Lower leg skin (tissue), 4 donors: Measurements from ENCODE around the gene RABL6. TPM values are rescaled to one million over a fixed set of nuclear protein-coding genes. Genes with fewer than 3 reads are reported as not detected.

Source experiments
- DNase-seq, 2 donors: peaks; one replicate each; pipeline ENCODE4 v3.0.0-alpha.2; 2019; ENCODE audit warnings: low spot score in 2 of 2
- H3K4me3 ChIP-seq: fragments of 200-600 bp; sonication (generic); 2 replicates; pipeline ENCODE4 v1.5.1; 2017; ENCODE audit warnings: mild to moderate bottlenecking, low read depth; ENCODE audit not compliant: poor library complexity, severe bottlenecking
- POLR2A ChIP-seq, 2 donors: fragments of 450-650 bp; IDR thresholded peaks; one replicate each; pipeline ENCODE4 v1.6.1; 2016 to 2017; ENCODE audit warnings: antibody characterized with exemption in 2 of 2, mild to moderate bottlenecking in 1 of 2, moderate library complexity in 1 of 2
- WGBS, 2 donors: methylation state at CpG; one replicate each; pipeline ENCODE4 v1.1.5; 2018; 5-methylcytosine and 5-hydroxymethylcytosine counted together
- intact Hi-C: fragments of 100-400 bp; cut with DNase I; formaldehyde crosslinking; loops from one replicate; pipeline ENCODE4 v1.15.0; 2023; ENCODE audit warnings: low total_unique reads
- total RNA-seq, 4 donors: library from RNA; depleted of rRNA; stranded (reverse); fragments of >200 nt; gene quantifications; one replicate each; pipeline ENCODE4 v1.1.0, GENCODE V29; 2016
- TF ChIP-seq, protein P1 (sequence below), 3 donors: fragments of 450-650 bp; IDR thresholded peaks; one replicate each; pipeline ENCODE4 v1.5.1; 2016; ENCODE audit warnings: antibody characterized with exemption in 3 of 3, mild to moderate bottlenecking in 3 of 3, moderate library complexity in 2 of 3

Gene RABL6
- total RNA-seq, 4 donors from 2014 or later, result 47.8 to 75.1 (median 55.5) TPM

DNA sequence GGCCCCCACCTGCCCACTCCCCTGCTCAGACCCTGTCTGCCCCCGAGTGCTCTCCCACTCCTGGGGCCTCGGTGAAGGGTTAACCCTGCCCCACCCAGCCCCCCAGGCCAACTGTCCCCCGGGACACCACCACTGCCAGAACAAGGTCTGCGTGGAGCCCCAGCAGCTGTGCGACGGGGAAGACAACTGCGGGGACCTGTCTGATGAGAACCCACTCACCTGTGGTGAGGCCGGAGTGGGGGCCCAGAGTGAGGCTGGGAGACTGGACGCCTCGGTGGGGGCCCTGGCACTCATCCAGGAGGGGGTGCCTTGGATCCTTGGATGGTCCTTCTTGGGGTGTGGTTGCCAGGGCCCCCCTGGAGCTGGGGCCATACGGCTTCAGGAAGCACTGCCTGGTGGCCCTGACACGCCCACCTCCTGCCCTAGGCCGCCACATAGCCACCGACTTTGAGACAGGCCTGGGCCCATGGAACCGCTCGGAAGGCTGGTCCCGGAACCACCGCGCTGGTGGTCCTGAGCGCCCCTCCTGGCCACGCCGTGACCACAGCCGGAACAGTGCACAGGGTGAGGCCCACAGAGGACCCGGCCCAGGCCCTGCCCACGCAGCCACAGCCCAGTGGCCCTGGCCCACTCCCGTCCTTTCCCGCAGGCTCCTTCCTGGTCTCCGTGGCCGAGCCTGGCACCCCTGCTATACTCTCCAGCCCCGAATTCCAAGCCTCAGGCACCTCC is 46.5 kb downstream of the RABL6 start:
- no peak for DNase-seq
- H3K4me3 ChIP-seq, result no peak overlapping the region
- 65 to 68% methylated on average over 12 to 23 of the region's 30 CpGs for WGBS, 2 donors
- no peak for TF ChIP-seq POLR2A (IDR thresholded peaks at IDR 0.05)
- TF ChIP-seq, protein P1, sequence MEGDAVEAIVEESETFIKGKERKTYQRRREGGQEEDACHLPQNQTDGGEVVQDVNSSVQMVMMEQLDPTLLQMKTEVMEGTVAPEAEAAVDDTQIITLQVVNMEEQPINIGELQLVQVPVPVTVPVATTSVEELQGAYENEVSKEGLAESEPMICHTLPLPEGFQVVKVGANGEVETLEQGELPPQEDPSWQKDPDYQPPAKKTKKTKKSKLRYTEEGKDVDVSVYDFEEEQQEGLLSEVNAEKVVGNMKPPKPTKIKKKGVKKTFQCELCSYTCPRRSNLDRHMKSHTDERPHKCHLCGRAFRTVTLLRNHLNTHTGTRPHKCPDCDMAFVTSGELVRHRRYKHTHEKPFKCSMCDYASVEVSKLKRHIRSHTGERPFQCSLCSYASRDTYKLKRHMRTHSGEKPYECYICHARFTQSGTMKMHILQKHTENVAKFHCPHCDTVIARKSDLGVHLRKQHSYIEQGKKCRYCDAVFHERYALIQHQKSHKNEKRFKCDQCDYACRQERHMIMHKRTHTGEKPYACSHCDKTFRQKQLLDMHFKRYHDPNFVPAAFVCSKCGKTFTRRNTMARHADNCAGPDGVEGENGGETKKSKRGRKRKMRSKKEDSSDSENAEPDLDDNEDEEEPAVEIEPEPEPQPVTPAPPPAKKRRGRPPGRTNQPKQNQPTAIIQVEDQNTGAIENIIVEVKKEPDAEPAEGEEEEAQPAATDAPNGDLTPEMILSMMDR (IDR thresholded peaks at IDR 0.05), result no peak
- intact Hi-C loops, result loop anchor here (10.0 kb wide), 1 partner anchor 91 kb away; the partner anchor contains the start of genes C8G and FBXW5

DNA sequence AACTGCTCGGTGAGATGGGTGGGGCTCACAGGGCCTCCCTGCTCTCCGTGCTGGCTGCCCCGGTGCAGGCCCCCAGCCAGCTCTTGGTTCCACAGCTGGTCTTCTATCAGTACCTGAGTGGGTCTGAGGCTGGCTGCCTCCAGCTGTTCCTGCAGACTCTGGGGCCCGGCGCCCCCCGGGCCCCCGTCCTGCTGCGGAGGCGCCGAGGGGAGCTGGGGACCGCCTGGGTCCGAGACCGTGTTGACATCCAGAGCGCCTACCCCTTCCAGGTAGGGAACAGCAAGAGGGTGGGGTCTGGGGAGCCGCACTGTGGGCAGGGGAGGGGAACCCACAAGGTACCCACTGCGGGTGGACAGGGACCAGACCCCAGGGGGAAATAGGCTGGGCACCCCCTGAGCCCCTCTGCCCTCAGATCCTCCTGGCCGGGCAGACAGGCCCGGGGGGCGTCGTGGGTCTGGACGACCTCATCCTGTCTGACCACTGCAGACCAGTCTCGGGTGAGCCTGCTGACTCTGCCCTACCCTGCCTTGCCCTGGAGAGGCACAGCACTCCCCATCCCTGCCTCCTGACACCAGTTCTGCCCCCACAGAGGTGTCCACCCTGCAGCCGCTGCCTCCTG is 47.2 kb downstream of the RABL6 start:
- no peak overlapping the region for H3K4me3 ChIP-seq
- no peak for TF ChIP-seq POLR2A (IDR thresholded peaks at IDR 0.05)
- TF ChIP-seq, protein P1 (IDR thresholded peaks at IDR 0.05), result no peak
- 61 to 69% methylated on average over 16 to 22 of the region's 23 CpGs for WGBS, 2 donors
- intact Hi-C loops, result loop anchor here (10.0 kb wide), 1 partner anchor 90 kb away; the partner anchor contains the start of genes C8G and FBXW5
- DNase-seq, result no peak

DNA sequence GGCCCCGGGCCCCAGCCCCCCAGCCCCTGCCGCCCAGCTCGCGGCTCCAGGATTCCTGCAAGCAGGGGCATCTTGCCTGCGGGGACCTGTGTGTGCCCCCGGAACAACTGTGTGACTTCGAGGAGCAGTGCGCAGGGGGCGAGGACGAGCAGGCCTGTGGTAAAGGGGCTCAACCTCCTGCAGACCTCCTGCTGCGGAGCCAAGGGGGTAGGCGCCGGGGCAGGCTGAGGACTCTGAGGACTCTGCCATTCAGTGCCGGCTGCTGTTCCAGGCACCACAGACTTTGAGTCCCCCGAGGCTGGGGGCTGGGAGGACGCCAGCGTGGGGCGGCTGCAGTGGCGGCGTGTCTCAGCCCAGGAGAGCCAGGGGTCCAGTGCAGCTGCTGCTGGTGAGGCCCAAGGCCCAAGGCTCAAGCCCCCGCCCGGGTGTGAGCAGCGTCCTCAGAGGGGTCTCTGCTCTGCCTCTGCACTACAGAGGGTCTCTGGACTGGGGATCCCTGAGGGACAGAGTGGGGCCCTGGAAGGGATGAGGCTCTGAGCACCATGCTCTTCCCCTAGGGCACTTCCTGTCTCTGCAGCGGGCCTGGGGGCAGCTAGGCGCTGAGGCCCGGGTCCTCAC is 47.8 kb downstream of the RABL6 start:
- no peak for DNase-seq
- 66 to 74% methylated on average over 13 to 18 of the region's 26 CpGs for WGBS, 2 donors

DNA sequence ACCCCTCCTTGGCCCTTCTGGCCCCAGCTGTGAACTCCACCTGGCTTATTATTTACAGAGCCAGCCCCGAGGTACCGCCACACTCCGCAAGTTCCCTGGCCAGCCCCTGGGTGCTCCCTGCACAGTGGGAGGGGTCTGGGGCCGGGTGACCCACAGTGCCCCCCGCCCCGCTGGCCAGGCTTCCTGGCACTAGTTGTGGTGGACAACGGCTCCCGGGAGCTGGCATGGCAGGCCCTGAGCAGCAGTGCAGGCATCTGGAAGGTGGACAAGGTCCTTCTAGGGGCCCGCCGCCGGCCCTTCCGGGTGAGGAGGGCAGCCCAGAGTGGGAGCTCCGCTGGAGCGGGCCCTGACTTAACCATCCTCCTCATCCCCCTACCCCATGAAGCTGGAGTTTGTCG is 48.3 kb downstream of the RABL6 start:
- no peak overlapping the region for H3K4me3 ChIP-seq
- WGBS, 2 donors, result 68 to 89% methylated on average over 3 to 7 of the region's 15 CpGs
- TF ChIP-seq POLR2A (IDR thresholded peaks at IDR 0.05), result no peak
- TF ChIP-seq, protein P1 (IDR thresholded peaks at IDR 0.05), result no peak
- intact Hi-C loops, result loop anchor here (10.0 kb wide), 1 partner anchor 89 kb away; the partner anchor contains the start of genes C8G and FBXW5
- no peak for DNase-seq

More for the DNA sequence above, 47.8 kb downstream of the RABL6 start:
- no peak overlapping the region for H3K4me3 ChIP-seq
- no peak for TF ChIP-seq POLR2A (IDR thresholded peaks at IDR 0.05)
- TF ChIP-seq, protein P1 (IDR thresholded peaks at IDR 0.05), result no peak
- intact Hi-C loops, result loop anchor here (10.0 kb wide), 1 partner anchor 89 kb away; the partner anchor contains the start of genes C8G and FBXW5

DNA sequence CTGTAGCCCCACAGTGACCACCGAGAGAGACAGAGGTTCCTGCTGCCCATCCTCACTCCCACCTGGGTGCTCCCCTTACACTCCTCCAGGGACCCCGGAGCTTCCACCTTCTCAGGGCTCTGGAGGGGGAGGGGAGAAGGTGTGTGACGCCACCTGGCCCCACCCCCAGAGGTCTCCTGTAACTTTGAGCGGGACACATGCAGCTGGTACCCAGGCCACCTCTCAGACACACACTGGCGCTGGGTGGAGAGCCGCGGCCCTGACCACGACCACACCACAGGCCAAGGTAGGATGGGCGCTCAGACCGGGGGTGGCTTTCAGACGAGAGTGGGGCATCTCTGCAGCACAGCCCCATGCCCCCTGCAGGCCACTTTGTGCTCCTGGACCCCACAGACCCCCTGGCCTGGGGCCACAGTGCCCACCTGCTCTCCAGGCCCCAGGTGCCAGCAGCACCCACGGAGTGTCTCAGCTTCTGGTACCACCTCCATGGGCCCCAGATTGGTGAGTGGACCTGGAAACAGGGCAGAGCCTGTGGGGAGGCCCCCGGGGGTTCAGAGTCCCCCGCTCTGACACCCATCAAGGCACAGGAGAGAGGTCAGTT is 48.9 kb downstream of the RABL6 start:
- 83% methylated on average over 13 to 14 of the region's 14 CpGs for WGBS, 2 donors
- TF ChIP-seq, protein P1 (IDR thresholded peaks at IDR 0.05), result no peak
- no peak for TF ChIP-seq POLR2A (IDR thresholded peaks at IDR 0.05)
- intact Hi-C loops, result loop anchor here (10.0 kb wide), 1 partner anchor 88 kb away; the partner anchor contains the start of genes C8G and FBXW5
- H3K4me3 ChIP-seq, result no peak overlapping the region
- peak in 1 of 2 donors; percentile 12 for DNase-seq
